CD4-positive, alpha-beta T cell treated with Interleukin-2 at 100 ng/mL for 4 hours (primary cell): ENCODE data around the gene RPS14.

Source experiments
- DNase-seq: peaks from one replicate; pipeline ENCODE4 v3.0.0-alpha.2; 2020; ENCODE audit warnings: low spot score

The RPS14 gene

GRCh38 chr5:150412319-150413175, 37.0 kb downstream of the RPS14 start, which contains the start of gene CD74:
CD74 (minus strand) TSS chr5:150412910; CDS start chr5:150412749, 161 bp downstream.
- DNase-seq: peak; percentile 95

GRCh38 chr5:150411245-150411979, 38.1 kb downstream of the RPS14 start:
- peak; percentile 69 for DNase-seq

DNA sequence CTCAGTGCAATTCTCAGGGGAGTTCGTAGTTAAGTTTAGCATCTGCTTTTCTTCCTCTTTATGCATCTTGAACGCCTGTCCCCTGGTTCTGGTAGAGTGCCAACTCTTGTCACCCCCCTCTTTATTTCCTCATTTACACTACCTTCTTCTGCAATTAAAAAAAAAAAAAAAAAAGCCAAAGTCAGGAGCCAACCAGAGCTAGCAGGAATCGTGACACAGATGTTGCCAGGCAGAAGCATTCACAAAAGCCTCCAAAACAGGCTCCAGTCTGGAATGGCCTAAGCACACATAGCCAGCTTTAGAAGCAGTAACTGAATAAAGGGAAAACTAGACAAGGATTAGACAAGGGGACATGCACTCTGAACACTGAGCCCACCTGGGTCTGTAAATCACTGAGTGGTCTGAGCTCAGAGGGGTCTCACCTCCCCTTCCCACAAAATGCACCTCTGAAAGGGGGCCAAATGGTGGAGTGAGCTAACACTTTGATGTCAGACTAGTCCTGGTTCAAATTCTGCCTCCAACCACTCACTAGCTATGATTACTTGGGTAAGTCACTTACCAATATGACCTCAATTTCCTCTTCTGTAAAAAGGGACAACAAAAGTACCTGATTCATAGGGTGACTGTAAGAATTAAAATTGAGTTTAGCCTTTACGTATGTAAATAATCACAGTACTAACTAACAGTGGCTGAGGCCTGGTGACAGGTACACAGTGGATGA, 38.9 kb downstream of the RPS14 start:
- peak; percentile 58 for DNase-seq

GRCh38 chr5:150409638-150410523, 39.7 kb downstream of the RPS14 start:
- DNase-seq: peak; percentile 63

GRCh38 chr5:150408231-150408943, 41.2 kb downstream of the RPS14 start:
- no peak for DNase-seq

- DNase-seq: no peak
Observed at GRCh38 chr5:150407096-150407720, 42.3 kb downstream of the RPS14 start.

DNA sequence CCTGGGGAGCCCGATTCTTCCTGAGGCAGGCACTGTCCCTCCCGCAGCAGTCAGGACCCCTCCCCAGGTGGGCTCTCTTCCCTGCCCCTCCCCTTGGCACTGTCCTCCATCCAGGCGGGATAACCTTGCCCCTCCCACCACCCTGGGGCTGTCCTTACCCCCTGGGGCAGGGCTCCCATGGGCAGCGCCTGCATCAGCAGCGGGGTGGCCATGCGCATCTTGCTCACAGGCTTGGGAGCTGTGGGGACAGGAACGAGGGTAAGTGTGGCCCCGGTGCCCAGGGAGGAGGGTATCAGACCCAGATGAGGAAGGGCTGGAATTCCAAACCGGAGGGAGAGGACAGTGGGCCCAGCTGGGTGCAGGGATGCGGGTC, 42.8 kb downstream of the RPS14 start:
- DNase-seq: no peak

DNA sequence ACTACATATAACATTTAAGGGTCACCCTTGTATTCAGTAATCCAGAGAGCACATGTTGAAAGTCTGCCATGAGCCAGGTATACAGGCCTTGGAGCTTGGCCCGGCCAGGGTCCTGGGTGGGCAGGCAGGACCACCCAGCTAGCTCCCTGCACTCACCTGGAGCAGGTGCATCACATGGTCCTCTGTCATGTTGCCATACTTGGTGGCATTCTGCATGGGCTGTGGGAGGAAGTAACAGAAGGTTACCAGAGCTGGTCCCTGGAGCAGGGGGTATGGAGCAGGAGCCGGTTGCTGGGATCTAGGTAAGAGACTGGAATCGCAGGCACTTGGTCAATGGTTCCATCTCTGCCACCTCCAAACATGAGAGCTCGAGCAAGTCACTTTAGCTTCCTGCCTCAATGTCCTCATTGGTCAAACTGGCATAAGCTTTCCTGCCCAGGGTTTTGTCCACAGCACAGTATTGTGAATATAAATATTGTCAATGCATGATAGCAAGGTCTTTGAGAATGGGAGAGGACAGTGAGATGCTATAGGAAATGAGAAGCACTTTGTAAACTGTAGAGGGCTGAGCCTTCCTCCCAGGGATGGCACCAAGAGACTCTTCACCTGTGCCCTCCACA, 43.3 kb downstream of the RPS14 start:
- no peak for DNase-seq

DNA sequence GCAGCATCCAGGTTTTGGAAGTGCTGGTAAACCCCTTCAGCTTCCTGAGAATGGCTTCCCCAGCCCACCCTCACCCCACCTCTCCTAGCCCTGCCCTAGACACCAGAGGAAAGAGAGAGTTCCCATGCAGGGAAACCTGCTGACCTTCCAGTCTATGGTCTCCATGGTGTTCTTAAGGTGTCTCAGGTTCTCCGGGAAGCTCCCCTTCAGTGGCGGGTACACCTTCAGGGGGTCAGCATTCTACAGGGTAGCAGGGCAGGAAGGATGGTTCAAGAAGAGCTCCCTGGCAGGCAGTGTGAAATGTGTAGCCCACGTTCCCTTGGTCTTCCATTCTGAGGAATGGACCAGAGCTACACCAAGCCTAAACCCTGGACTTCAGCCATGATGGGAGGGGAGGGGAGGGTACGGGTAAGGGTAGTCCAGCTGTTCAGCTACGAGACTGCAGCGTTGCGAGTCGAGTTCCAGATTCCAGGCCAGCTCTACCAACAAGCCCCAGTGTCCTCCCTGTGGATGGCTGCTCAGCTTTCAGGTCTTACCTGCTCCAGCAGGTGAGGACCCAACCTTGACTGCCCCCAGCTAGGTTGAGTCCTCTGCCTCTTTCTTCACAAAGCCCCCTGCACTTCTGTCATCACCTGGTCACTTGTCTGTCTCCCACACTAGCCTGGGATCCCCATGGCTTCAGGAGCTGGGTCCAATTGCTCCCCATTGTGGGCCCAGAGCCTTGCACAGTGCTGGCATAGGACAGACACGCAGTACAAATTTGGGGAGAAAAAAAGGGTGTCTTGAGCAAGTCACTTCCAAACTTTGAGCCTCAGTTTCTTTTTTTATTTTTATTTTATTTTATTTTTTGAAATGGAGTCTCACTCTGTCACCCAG, 44.4 kb downstream of the RPS14 start:
- DNase-seq: no peak

DNA sequence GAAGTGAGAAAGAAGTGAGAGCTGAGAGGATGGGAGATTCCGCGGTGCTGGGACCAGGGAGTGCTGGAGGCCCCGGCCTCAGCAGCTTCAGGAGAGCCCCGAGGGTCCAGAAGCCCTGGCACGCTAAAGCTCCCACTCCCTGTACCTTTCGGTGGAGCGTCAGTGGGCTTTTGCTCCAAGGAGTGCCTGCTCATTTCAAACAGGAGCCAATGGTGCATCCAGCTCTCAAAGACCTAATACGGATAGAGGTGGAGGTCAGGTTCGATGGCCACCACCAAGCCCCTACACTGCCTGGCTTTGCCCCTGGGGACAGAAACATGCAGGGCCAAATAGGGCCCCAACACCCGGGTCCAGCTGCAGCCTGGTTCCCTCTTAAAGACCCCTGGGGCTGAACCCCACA, 45.0 kb downstream of the RPS14 start:
- DNase-seq: no peak

- no peak for DNase-seq
Observed at GRCh38 chr5:150404121-150404520, 45.4 kb downstream of the RPS14 start.

DNA sequence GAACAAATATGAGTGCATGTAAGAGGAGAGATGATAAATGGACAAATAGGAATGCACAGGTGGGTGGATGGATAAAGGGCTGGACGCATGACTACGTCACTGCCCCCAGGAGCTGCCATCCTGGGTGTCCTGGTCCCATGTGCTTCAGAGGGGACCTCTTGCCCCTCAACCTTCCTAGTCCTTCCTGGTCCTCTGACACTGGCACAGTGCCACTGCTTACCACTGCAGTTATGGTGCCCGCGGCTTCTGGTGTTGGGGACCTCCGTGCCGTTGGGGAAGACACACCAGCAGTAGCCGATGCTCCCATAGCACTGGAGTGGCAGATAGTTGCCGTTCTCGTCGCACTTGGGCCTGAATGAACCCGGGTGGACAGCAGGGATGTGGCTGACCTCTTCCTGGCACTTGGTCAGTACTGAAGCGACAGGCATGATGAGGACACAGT, 46.6 kb downstream of the RPS14 start:
- DNase-seq: no peak

DNA sequence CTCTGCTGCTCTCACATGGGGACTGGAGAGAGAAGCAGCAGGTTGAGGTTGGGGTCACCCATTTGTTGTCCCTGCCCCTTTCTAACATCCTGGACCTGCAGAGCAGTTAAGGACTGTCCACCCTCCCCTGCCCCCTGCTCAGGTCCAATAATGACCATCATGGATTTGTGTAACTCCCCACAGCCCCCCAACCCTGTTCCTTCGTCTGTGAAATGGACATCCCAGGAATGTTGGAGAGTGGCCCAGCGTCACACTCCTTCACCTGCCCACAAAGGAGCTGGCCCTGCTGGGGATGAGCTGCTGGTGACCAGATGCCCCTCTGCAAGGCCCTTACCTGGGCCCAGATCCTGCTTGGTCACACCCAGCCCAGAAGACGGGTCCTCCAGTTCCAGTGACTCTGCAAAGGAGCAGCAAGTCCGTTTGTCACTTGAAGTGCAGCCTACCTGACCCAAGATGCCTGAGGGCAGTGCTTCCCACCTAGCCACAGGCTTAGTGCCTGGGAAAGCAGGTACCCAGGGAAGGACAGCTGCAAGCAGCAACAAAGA, 47.2 kb downstream of the RPS14 start:
- DNase-seq: no peak

DNA sequence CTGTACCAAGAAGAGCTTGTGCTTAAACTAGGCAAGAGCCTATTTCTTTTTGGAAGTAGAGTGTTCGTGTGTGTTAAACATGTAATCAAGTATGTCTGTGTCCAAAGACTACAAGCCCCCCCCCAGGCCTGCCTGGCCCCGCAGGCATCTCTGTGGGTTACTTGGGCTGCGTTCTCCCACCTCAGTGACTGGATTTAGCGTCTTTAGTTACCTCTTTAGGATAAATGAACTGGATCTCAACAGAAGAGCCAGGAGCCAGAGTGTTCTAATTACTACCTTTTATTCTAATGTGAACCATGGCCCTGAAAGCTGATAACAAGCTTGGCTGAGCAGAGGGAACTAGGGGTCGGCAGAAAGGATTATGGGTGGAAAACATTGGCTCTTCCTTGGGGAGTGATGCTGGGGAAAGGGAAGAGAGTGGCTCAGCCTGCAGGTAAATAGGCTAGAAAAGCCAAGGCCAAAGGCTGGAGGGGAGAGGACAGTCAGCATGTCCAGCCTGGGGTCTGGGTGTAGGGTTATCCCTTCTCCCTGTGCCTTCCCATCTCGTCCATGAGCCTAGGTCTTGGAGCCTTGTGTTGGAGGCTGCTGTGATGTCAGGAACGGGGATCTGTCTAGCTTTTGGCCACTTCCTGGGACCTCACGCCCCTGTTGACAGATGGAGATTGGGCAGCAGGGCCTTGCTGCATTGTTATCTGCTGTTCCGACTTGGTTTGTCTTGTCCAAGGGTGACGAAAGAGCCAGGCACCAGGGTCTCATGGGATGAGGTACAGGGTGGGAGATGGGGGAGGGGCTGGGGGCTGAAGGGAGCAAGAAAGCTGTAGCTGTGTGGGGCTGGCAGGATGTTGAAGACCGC, 47.9 kb downstream of the RPS14 start:
- DNase-seq: no peak

GRCh38 chr5:150401076-150401375, 48.5 kb downstream of the RPS14 start:
- no peak for DNase-seq

- DNase-seq: no peak
Observed at GRCh38 chr5:150400316-150401075, 49.0 kb downstream of the RPS14 start.
